Measurements from ENCODE around the gene PEAK1. TPM values are rescaled to one million over a fixed set of nuclear protein-coding genes. Genes with fewer than 3 reads are reported as not detected.
"Not testable (repeated sequence)": the region's sequence is repeated elsewhere in the genome, so short reads cannot be mapped to it uniquely, and the experiment has no call there.

Gene PEAK1
- total RNA-seq, 6 experiments from 2014 or later: 85.6 to 110 (median 95.8) TPM

- Mint-ChIP-seq H3K4me1 (ENCODE audit: low read depth) (peaks cover 37% of the 10 kb centered on the region), H3K27me3 (ENCODE audit: insufficient read depth) (peaks cover 1% of the 10 kb centered on the region), H3K9me3 (no peaks in the 10 kb centered on the region), H3K4me3 (no peak overlapping the region; the same call in 1 of the 2 replicates), H3K27ac (no peak overlapping the region), H3K36me3 (ENCODE audit: low read depth) (peaks cover 40% of the 10 kb centered on the region)
- no peak for TF ChIP-seq CTCF (IDR thresholded peaks at IDR 0.05)
- DNase-seq: no peak
These were observed 238.4 kb downstream of the PEAK1 start for GRCh38 chr15:77181305-77182074.

- H3K27ac Mint-ChIP-seq: no peak overlapping the region
- no peak for DNase-seq
- H3K9me3 Mint-ChIP-seq: no peaks in the 10 kb centered on the region
- peaks cover 30% of the 10 kb centered on the region for H3K4me1 Mint-ChIP-seq (ENCODE audit: low read depth)
- TF ChIP-seq CTCF (IDR thresholded peaks at IDR 0.05): no peak
- peaks cover 40% of the 10 kb centered on the region for H3K36me3 Mint-ChIP-seq (ENCODE audit: low read depth)
- H3K27me3 Mint-ChIP-seq (ENCODE audit: insufficient read depth): peaks cover 1% of the 10 kb centered on the region
- no peak overlapping the region for H3K4me3 Mint-ChIP-seq
These were observed 239.1 kb downstream of the PEAK1 start for GRCh38 chr15:77180757-77181156.

- H3K4me3 Mint-ChIP-seq: no peak overlapping the region
- no peak for DNase-seq
These were observed 239.6 kb downstream of the PEAK1 start for GRCh38 chr15:77180270-77180669.

GRCh38 chr15:77179541-77179998, 240.3 kb downstream of the PEAK1 start:
- no peak overlapping the region for H3K27ac Mint-ChIP-seq
- H3K4me3 Mint-ChIP-seq: no peak overlapping the region
- no peak for TF ChIP-seq CTCF (IDR thresholded peaks at IDR 0.05)

More at GRCh38 chr15:77180270-77180669, 239.6 kb downstream of the PEAK1 start:
- Mint-ChIP-seq H3K27me3 (ENCODE audit: insufficient read depth) (peaks cover 1% of the 10 kb centered on the region), H3K27ac (no peak overlapping the region), H3K36me3 (ENCODE audit: low read depth) (peaks cover 40% of the 10 kb centered on the region), H3K4me1 (ENCODE audit: low read depth) (peaks cover 25% of the 10 kb centered on the region), H3K9me3 (no peaks in the 10 kb centered on the region)
- TF ChIP-seq CTCF (IDR thresholded peaks at IDR 0.05): no peak

GRCh38 chr15:77178411-77178810, 241.5 kb downstream of the PEAK1 start:
- Mint-ChIP-seq H3K4me1 (ENCODE audit: low read depth) (peaks cover 18% of the 10 kb centered on the region; the same call in 1 of the 2 replicates), H3K27me3 (ENCODE audit: insufficient read depth) (peaks cover 1% of the 10 kb centered on the region), H3K36me3 (ENCODE audit: low read depth) (peaks cover 43% of the 10 kb centered on the region), H3K27ac (no peak overlapping the region), H3K9me3 (no peaks in the 10 kb centered on the region), H3K4me3 (no peak overlapping the region)
- TF ChIP-seq CTCF (IDR thresholded peaks at IDR 0.05): no peak
- no peak for DNase-seq

More at GRCh38 chr15:77179541-77179998, 240.3 kb downstream of the PEAK1 start:
- H3K4me1 Mint-ChIP-seq (ENCODE audit: low read depth): peaks cover 18% of the 10 kb centered on the region; the same call in 1 of the 2 replicates
- DNase-seq: no peak
- H3K36me3 Mint-ChIP-seq (ENCODE audit: low read depth): peaks cover 40% of the 10 kb centered on the region
- no peaks in the 10 kb centered on the region for H3K9me3 Mint-ChIP-seq
- H3K27me3 Mint-ChIP-seq (ENCODE audit: insufficient read depth): peaks cover 1% of the 10 kb centered on the region

GRCh38 chr15:77176148-77176547, 243.8 kb downstream of the PEAK1 start:
- Mint-ChIP-seq H3K4me1 (ENCODE audit: low read depth) (peaks cover 14% of the 10 kb centered on the region), H3K36me3 (ENCODE audit: low read depth) (peaks cover 32% of the 10 kb centered on the region)
- not testable (repeated sequence) for H3K9me3 Mint-ChIP-seq; H3K4me3 Mint-ChIP-seq; H3K27ac Mint-ChIP-seq; H3K27me3 Mint-ChIP-seq (ENCODE audit: insufficient read depth); DNase-seq
